ENCODE measurements around the gene PCDH19. TPM values are rescaled to one million over a fixed set of nuclear protein-coding genes. Genes with fewer than 3 reads are reported as not detected.

The PCDH19 gene
- total and polyA plus RNA-seq, 10 of the 15 experiments (the other 5 are each of a cell fraction or from before 2014, with no cell fraction given) = 0.01 TPM; not detected in 9

GRCh38 chrX:100264200-100264599 lies 145.9 kb downstream of the PCDH19 start (continued):
- TF ChIP-seq KLF5 (IDR thresholded peaks at IDR 0.05; ENCODE audit: partially characterized antibody) (no peak), BCLAF1 (IDR thresholded peaks at IDR 0.05) (no peak), FOXK2 (IDR thresholded peaks at IDR 0.05) (no peak), MEF2A (IDR thresholded peaks at IDR 0.05; ENCODE audit: insufficient read depth, low read depth, low read length) (0 out of 2 replicates have a peak, but pooled peaks have one; percentile 59), RFX5 (IDR thresholded peaks at IDR 0.05; ENCODE audit: low read depth, low read length) (no peak), ASH2L (IDR thresholded peaks at IDR 0.05; ENCODE audit: borderline replicate concordance, low read depth) (no peak), IKZF1 (conservative IDR thresholded peaks at IDR 0.05) (0 out of 2 replicates have a peak, but pooled peaks have one; percentile 18), TARDBP (IDR thresholded peaks at IDR 0.05; ENCODE audit: borderline replicate concordance) (no peak), GATAD2B (conservative IDR thresholded peaks at IDR 0.05; ENCODE audit: low read depth) (no peak), CBFB (IDR thresholded peaks at IDR 0.05; ENCODE audit: low read depth) (no peak), MLLT1 (IDR thresholded peaks at IDR 0.05) (no peak), SUZ12 (IDR thresholded peaks at IDR 0.05; ENCODE audit: unreplicated experiment) (no peak), TBL1XR1 (IDR thresholded peaks at IDR 0.05; ENCODE audit: low read depth, low read length) (no peak), YBX1 (IDR thresholded peaks at IDR 0.05) (no peak), PAX5 (IDR thresholded peaks at IDR 0.05; ENCODE audit: borderline replicate concordance, low read depth, low read length) (no peak), ZBED1 (IDR thresholded peaks at IDR 0.05; ENCODE audit: borderline replicate concordance) (peak; percentile 61; the same call in 1 of the 2 replicates), YY1 (IDR thresholded peaks at IDR 0.05; ENCODE audit: low read depth, low read length) (no peak), EED (IDR thresholded peaks at IDR 0.05; ENCODE audit: low read depth) (no peak), GABPA (IDR thresholded peaks at IDR 0.05; ENCODE audit: low read depth) (0 out of 2 replicates have a peak, but pooled peaks have one; percentile 20), USF2 (IDR thresholded peaks at IDR 0.05; ENCODE audit: borderline replicate concordance, low read depth, low read length) (no peak), SREBF2 (IDR thresholded peaks at IDR 0.05; ENCODE audit: low read length) (no peak), MEF2B (IDR thresholded peaks at IDR 0.05; ENCODE audit: partially characterized antibody, poor library complexity, severe bottlenecking) (peak; percentile 48), IKZF2 (IDR thresholded peaks at IDR 0.05) (peak; percentile 12 to 45; a peak in 2 of 4 replicates), EP300 (IDR thresholded peaks at IDR 0.05; ENCODE audit: borderline replicate concordance in 1 of 2, control insufficient read depth in 1 of 2, low read depth in 2 of 2, low read length in 2 of 2) (no peak), ZNF384 (IDR thresholded peaks at IDR 0.05; ENCODE audit: borderline replicate concordance, low read depth, low read length) (no peak)

All from GM12878 (cell line).